K562 (cell line): ENCODE measurements around the gene KDM4C. TPM values are rescaled to one million over a fixed set of nuclear protein-coding genes. Genes with fewer than 3 reads are reported as not detected.

Source experiments
- ATAC-seq: fragments of 200-7000 bp; cut with Tn5 transposase; 3 replicates; pipeline ENCODE4 v1.9.1; 2020; ENCODE audit warnings: moderate library complexity
- BruUV-seq: library from RNA; stranded (reverse); fragments of 400-500 nt; replicated peaks from 2 replicates; lab custom pipeline; 2021; lab: Mats Ljungman, UMichigan
- CTCF ChIA-PET: fragments of 300-600 bp; formaldehyde crosslinking; extraction: SDS; loops from one replicate; lab custom pipeline; 2021; ENCODE audit warnings: low intra/inter-chr PET ratio; lab: Yijun Ruan, JAX
- POLR2A ChIA-PET: fragments of 300-600, 350-650 bp; sonication (Branson Sonifier 250); formaldehyde crosslinking; extraction: SDS; loops from one replicate; lab custom pipeline; 2021; ENCODE audit warnings: antibody characterized with exemption, inconsistent platforms; lab: Yijun Ruan, JAX
- DNase-seq, 4 experiments: peaks; one replicate each; pipeline versions ENCODE4 v3.0.0 to v3.0.0-alpha.2; 2011 to 2018; ENCODE audit warnings: low spot score in 3 of 4, mixed read lengths in 3 of 4; ENCODE audit errors: extremely low read depth in 1 of 4
- FAIRE-seq: peaks from 2 replicates; lab custom pipeline; 2011; peaks lifted over from hg19 to GRCh38; lab: Jason Lieb, UNC
- H2AFZ ChIP-seq: 2 replicates; pipeline ENCODE4 v1.6.0; 2011; ENCODE audit warnings: low read depth, low read length, control low read depth, inconsistent platforms
- H3K27ac ChIP-seq: fragments of 200-600 bp; 3 replicates; pipeline ENCODE4 v1.8.0; 2011; ENCODE audit warnings: low read depth, mild to moderate bottlenecking, control low read depth, inconsistent platforms, low read length, moderate library complexity, mixed read lengths; ENCODE audit errors: extremely low read depth
- H3K27me3 ChIP-seq, 2 experiments: fragments of 300-600 bp in 1 of 2; 2 replicates in 1 of 2; 3 replicates in 1 of 2; pipeline versions ENCODE4 v1.6.0 to v1.8.0; 2011; ENCODE audit warnings: inconsistent platforms in 2 of 2, low read length in 2 of 2, mild to moderate bottlenecking in 1 of 2, mixed read lengths in 1 of 2, moderate library complexity in 1 of 2; ENCODE audit not compliant: control insufficient read depth in 2 of 2, insufficient read depth in 2 of 2
- H3K36me3 ChIP-seq: fragments of 300-600 bp; 3 replicates; pipeline ENCODE4 v1.8.0; 2011; ENCODE audit warnings: mild to moderate bottlenecking, low read length, inconsistent platforms; ENCODE audit not compliant: control insufficient read depth, insufficient read depth
- H3K4me1 ChIP-seq, 2 experiments: fragments of 200-600 bp in 1 of 2; replicated peaks in 1 of 2; 2 replicates in 1 of 2; 3 replicates in 1 of 2; pipeline versions ENCODE4 v1.5.1 to v1.8.0; 2011; ENCODE audit warnings: inconsistent platforms in 2 of 2, low read length in 2 of 2, mild to moderate bottlenecking in 1 of 2, mixed read lengths in 1 of 2, moderate library complexity in 1 of 2; ENCODE audit not compliant: control insufficient read depth in 2 of 2, insufficient read depth in 2 of 2
- H3K4me2 ChIP-seq: 2 replicates; pipeline ENCODE4 v1.6.1; 2011; ENCODE audit warnings: low read length, control low read depth, inconsistent platforms, mixed read lengths; ENCODE audit not compliant: insufficient read depth
- H3K4me3 ChIP-seq: fragments of 200-600 bp; sonication (generic), shearing (Covaris generic); 2 replicates; pipeline ENCODE4 v1.5.1; 2016; ENCODE audit warnings: control low read depth, inconsistent platforms
- H3K79me2 ChIP-seq: fragments of 200-600 bp; 3 replicates; pipeline ENCODE4 v1.8.0; 2011; ENCODE audit warnings: low read length, inconsistent platforms; ENCODE audit not compliant: control insufficient read depth, insufficient read depth
- H3K9ac ChIP-seq, 2 experiments: 2 replicates each; pipeline versions ENCODE4 v1.6.0 to v1.6.1; 2011; ENCODE audit warnings: low read depth in 2 of 2, low read length in 2 of 2, control low read depth in 1 of 2, inconsistent platforms in 1 of 2, mild to moderate bottlenecking in 1 of 2, mixed read lengths in 1 of 2; ENCODE audit not compliant: insufficient read depth in 1 of 2
- H3K9me1 ChIP-seq: one replicate; pipeline ENCODE4 v1.6.0; 2011; ENCODE audit warnings: inconsistent platforms, mild to moderate bottlenecking, low read length, moderate library complexity; ENCODE audit not compliant: control insufficient read depth, insufficient read depth
- H3K9me3 ChIP-seq: replicated peaks from 2 replicates; pipeline ENCODE4 v1.5.1; 2011; ENCODE audit warnings: low read depth, low read length, inconsistent platforms; ENCODE audit not compliant: control insufficient read depth, insufficient read depth
- H4K20me1 ChIP-seq: replicated peaks from 2 replicates; pipeline ENCODE4 v1.6.1; 2011; ENCODE audit warnings: low read length, inconsistent platforms, mixed read lengths; ENCODE audit not compliant: control insufficient read depth, insufficient read depth
- CLOCK ChIP-seq: fragments of 250-450 bp; sonication (Bioruptor Pico); IDR thresholded peaks from 2 replicates; pipeline ENCODE4 v1.4.0; 2020; ENCODE audit warnings: mild to moderate bottlenecking, moderate library complexity, borderline replicate concordance
- HDAC3 ChIP-seq: fragments of 450-650 bp; IDR thresholded peaks from 2 replicates; pipeline ENCODE4 v1.6.1; 2018; ENCODE audit warnings: borderline replicate concordance, mild to moderate bottlenecking, moderate library complexity; ENCODE audit not compliant: partially characterized antibody
- KLF16 ChIP-seq: IDR thresholded peaks from 2 replicates; pipeline ENCODE4 v1.6.1; 2016; ENCODE audit warnings: antibody characterized with exemption
- RFX7 ChIP-seq: fragments of 250-450 bp; sonication (Bioruptor Pico); IDR thresholded peaks from 2 replicates; pipeline ENCODE4 v1.5.1; 2021; ENCODE audit warnings: mild to moderate bottlenecking
- SNRNP70 ChIP-seq: fragments of 200-400 bp; formaldehyde crosslinking; optimal IDR thresholded peaks from 2 replicates; pipeline ENCODE3; 2017; ENCODE audit warnings: low read depth, low read length
- ZNF146 ChIP-seq: IDR thresholded peaks from one replicate; pipeline ENCODE4 v1.6.1; 2018; ENCODE audit warnings: missing compliant biosample characterization; ENCODE audit not compliant: unreplicated experiment
- WGBS: fragments of 100-300 bp; shearing (Covaris generic); methylation state at CpG from one replicate; pipeline ENCODE4 v1.1.6; 2016; ENCODE audit warnings: low coverage, mixed read lengths; ENCODE audit not compliant: insufficient coverage; ENCODE audit errors: missing lambda C conversion rate; 5-methylcytosine and 5-hydroxymethylcytosine counted together
- in situ Hi-C: fragments of 300-500 bp; cut with MboI; formaldehyde crosslinking; loops from 4 replicates; pipeline ENCODE4 v1.15.0; 2018; ENCODE audit warnings: inconsistent platforms, mixed read lengths
- intact Hi-C: fragments of 100-400 bp; cut with micrococcal nuclease; formaldehyde crosslinking; loops from 2 replicates; pipeline ENCODE4 v1.14.2; 2022
- polyA plus RNA-seq, 8 experiments: library from polyadenylated mRNA; depleted of rRNA in 4 of 8; stranded (reverse) in 5 of 8; unstranded in 3 of 8; fragments of >200 nt; fragmentation: Nextera tagmentation in 2 of 8; fragmentation: Illumina TruSeq in 1 of 8; extraction: Ambion mirVana in 2 of 8; extraction: Trizol in 1 of 8; gene quantifications; 2 replicates each; pipeline versions ENCODE4 v1.2.1 to v1.2.3, GENCODE V29; 2011 to 2014; ENCODE audit warnings: inconsistent platforms in 1 of 8, missing spikeins in 1 of 8
- total RNA-seq, 7 experiments: library from RNA; depleted of rRNA in 6 of 7; stranded (reverse); fragments of >200 nt in 6 of 7; fragmentation: Illumina TruSeq in 2 of 7; extraction: Trizol in 2 of 7; gene quantifications; 2 replicates each; pipeline versions ENCODE4 v1.2.1 to v1.2.3, GENCODE V29; 2011 to 2021; ENCODE audit warnings: low replicate concordance in 1 of 7

Gene KDM4C
- total and polyA plus RNA-seq, 9 of the 15 experiments (the other 6 are each of a cell fraction or from before 2014, with no cell fraction given): 5.4 to 17.0 (median 12.6) TPM

- no peaks in the 10 kb centered on the region for H4K20me1 ChIP-seq
- no peak overlapping the region for H3K9ac ChIP-seq
- H3K9me1 ChIP-seq: no peaks in the 10 kb centered on the region
- TF ChIP-seq RFX7: no peak
- TF ChIP-seq KLF16: no peak
- TF ChIP-seq ZNF146: no peak
- TF ChIP-seq SNRNP70: no peak
- no peak for TF ChIP-seq HDAC3
- no peak for TF ChIP-seq CLOCK (CRISPR knock-in tag)
- H3K27me3 ChIP-seq: no peaks in the 10 kb centered on the region
- ChIA-PET POLR2A (no interaction called here), CTCF (no interaction called here)
- 0% methylated on average over 2 of the region's 2 CpGs for whole genome bisulfite sequencing
- in situ Hi-C loops: loop anchor here (25.0 kb wide), 1 partner anchor 284 kb away; no protein-coding TSS in a partner anchor
- no peak for DNase-seq
- intact Hi-C loops: no loop called here
- no TSS peak for BruUV-seq
- no peaks in the 10 kb centered on the region for H3K79me2 ChIP-seq
- no peak overlapping the region for H3K4me3 ChIP-seq
- no peaks in the 10 kb centered on the region for H3K36me3 ChIP-seq
- H3K27ac ChIP-seq: no peak overlapping the region
- no peaks in the 10 kb centered on the region for H3K4me1 ChIP-seq
- no peak for ATAC-seq
- H3K4me2 ChIP-seq: no peak overlapping the region
- no peak for FAIRE-seq
- no peak overlapping the region for H2AFZ ChIP-seq
- no peaks in the 10 kb centered on the region for H3K9me3 ChIP-seq
These were observed 438.7 kb downstream of the KDM4C start for GRCh38 chr9:7196467-7196866.
